ENCODE data around the gene TSR3. TPM values are rescaled to one million over a fixed set of nuclear protein-coding genes. Genes with fewer than 3 reads are reported as not detected.

Gene TSR3
- total and polyA plus RNA-seq, 8 donors: 9.3 to 441 (median 65.0) TPM

GRCh38 chr16:1311212-1311737 is 40.4 kb downstream of the TSR3 start:
- H3K9me3 ChIP-seq: no peaks in the 10 kb centered on the region
- TF ChIP-seq POLR2AphosphoS5 (IDR thresholded peaks at IDR 0.05) (no peak), EP300 (IDR thresholded peaks at IDR 0.05) (no peak), CTCF (IDR thresholded peaks at IDR 0.05) (no peak), POLR2A (IDR thresholded peaks at IDR 0.05) (no peak)
- no peaks in the 10 kb centered on the region for H3K27me3 ChIP-seq
- WGBS, 5 donors: 4 to 14% (median 10%) methylated on average over 8 to 13 of the region's 13 CpGs
- peaks cover 25 to 41% (median 37%) of the 10 kb centered on the region in 4 donors for H3K36me3 ChIP-seq
- intact Hi-C loops (cut with DNase I; ENCODE audit: low total_unique reads): no loop called here
- no peak for DNase-seq
- peak overlapping the region; percentile 79 to 97 (median 86) for H3K4me3 ChIP-seq
- H3K4me1 ChIP-seq: peaks cover 30 to 55% (median 48%) of the 10 kb centered on the region in 4 donors
- peak overlapping the region; percentile 0 to 98 (median 15) for H3K27ac ChIP-seq

GRCh38 chr16:1310832-1311200 is 40.9 kb downstream of the TSR3 start:
- peak; percentile 29 to 55 for DNase-seq
- H3K36me3 ChIP-seq: peaks cover 20 to 36% (median 33%) of the 10 kb centered on the region in 4 donors
- no peaks in the 10 kb centered on the region for H3K27me3 ChIP-seq
- 0 to 5% (median 2%) methylated on average over 4 to 14 of the region's 14 CpGs for WGBS, 5 donors
- H3K27ac ChIP-seq: peak overlapping the region in 4 of 5 donors; percentile 58 to 98 (median 82)
- peaks cover 30 to 55% (median 48%) of the 10 kb centered on the region in 4 donors for H3K4me1 ChIP-seq
- intact Hi-C loops (cut with DNase I; ENCODE audit: low total_unique reads): no loop called here
- H3K9me3 ChIP-seq: no peaks in the 10 kb centered on the region
- peak overlapping the region; percentile 79 to 97 (median 86) for H3K4me3 ChIP-seq
- TF ChIP-seq CTCF (IDR thresholded peaks at IDR 0.05): no peak
- TF ChIP-seq EP300 (IDR thresholded peaks at IDR 0.05): no peak
- no peak for TF ChIP-seq POLR2AphosphoS5 (IDR thresholded peaks at IDR 0.05)
- TF ChIP-seq POLR2A (IDR thresholded peaks at IDR 0.05): no peak

GRCh38 chr16:1309888-1310831 is 41.5 kb downstream of the TSR3 start:
- peak overlapping the region; percentile 58 to 99 (median 92) for H3K27ac ChIP-seq
- TF ChIP-seq POLR2AphosphoS5 (IDR thresholded peaks at IDR 0.05) (peak in 1 of 3 donors; percentile 25), POLR2A (IDR thresholded peaks at IDR 0.05) (no peak)
- 0 to 2% (median 1%) methylated on average over 31 to 77 of the region's 77 CpGs for WGBS, 5 donors

GRCh38 chr16:1308977-1309885 is 42.4 kb downstream of the TSR3 start, which contains the start of gene UBE2I:
Gene UBE2I (plus strand): TSS chr16:1309636. CDS start chr16:1314031, 4,395 bp downstream.
- Histone ChIP-seq H3K4me3 (peak within 1 kb of the TSS; percentile 79 to 97 (median 86)), H3K36me3 (peaks cover 6 to 21% (median 17%) of the 10 kb centered on the region in 4 donors), H3K27ac (peak within 1 kb of the TSS; percentile 92 to 99 (median 97)), H3K4me1 (peaks cover 30 to 50% (median 43%) of the 10 kb centered on the region in 4 donors), H3K9me3 (no peaks in the 10 kb centered on the region), H3K27me3 (no peaks in the 10 kb centered on the region)
- 0 to 1% (median 0%) methylated on average over 26 to 117 of the region's 117 CpGs for WGBS, 5 donors
- TF ChIP-seq POLR2A (IDR thresholded peaks at IDR 0.05): no peak
- TF ChIP-seq POLR2AphosphoS5 (IDR thresholded peaks at IDR 0.05): peak; percentile 12 to 65 (median 49)
- peak; percentile 96 to 98 for DNase-seq
- intact Hi-C loops (cut with DNase I; ENCODE audit: low total_unique reads): no loop called here

More at GRCh38 chr16:1309888-1310831, 41.5 kb downstream of the TSR3 start:
- Histone ChIP-seq H3K9me3 (no peaks in the 10 kb centered on the region), H3K27me3 (no peaks in the 10 kb centered on the region), H3K4me1 (peaks cover 30 to 53% (median 48%) of the 10 kb centered on the region in 4 donors), H3K4me3 (peak overlapping the region; percentile 79 to 97 (median 86)), H3K36me3 (peaks cover 14 to 30% (median 26%) of the 10 kb centered on the region in 4 donors)
- intact Hi-C loops (cut with DNase I; ENCODE audit: low total_unique reads): no loop called here
- DNase-seq: peak; percentile 50 to 71

Measured in stomach (tissue), 9 donors.